HepG2 (cell line): ENCODE results near the gene ENO4. TPM values are rescaled to one million over a fixed set of nuclear protein-coding genes. Genes with fewer than 3 reads are reported as not detected.

Source experiments
- ATAC-seq: fragments of 200-7000 bp; cut with Tn5 transposase; 3 replicates; pipeline ENCODE4 v1.9.1; 2020; ENCODE audit warnings: mild to moderate bottlenecking, moderate library complexity
- BruUV-seq: library from RNA; stranded (reverse); fragments of 400-500 nt; replicated peaks from 2 replicates; lab custom pipeline; 2021; lab: Mats Ljungman, UMichigan
- CTCF ChIA-PET: fragments of 300-600 bp; formaldehyde crosslinking; extraction: SDS; loops from one replicate; lab custom pipeline; 2021; ENCODE audit warnings: low total read pairs, inconsistent platforms, low intra/inter-chr PET ratio; lab: Yijun Ruan, JAX
- POLR2A ChIA-PET: fragments of 350-600 bp; sonication (Branson Sonifier 250); formaldehyde crosslinking; loops from one replicate; lab custom pipeline; 2020; ENCODE audit warnings: antibody characterized with exemption, inconsistent platforms; lab: Yijun Ruan, JAX
- DNase-seq: peaks from one replicate; pipeline ENCODE4 v3.0.0-alpha.2; 2015; ENCODE audit warnings: low spot score
- FAIRE-seq: peaks from 3 replicates; lab custom pipeline; 2011; peaks lifted over from hg19 to GRCh38; lab: Jason Lieb, UNC
- H2AFZ ChIP-seq: one replicate; pipeline ENCODE4 v1.6.1; 2011; ENCODE audit warnings: low read length, inconsistent platforms
- H3K27ac ChIP-seq: fragments of 300-600 bp; 3 replicates; pipeline ENCODE4 v1.8.0; 2011; ENCODE audit warnings: mixed run types, mild to moderate bottlenecking, mixed read lengths, low read length, inconsistent platforms; ENCODE audit not compliant: insufficient read depth; ENCODE audit errors: extremely low read length
- H3K27me3 ChIP-seq, 2 experiments: fragments of 200-600 bp in 1 of 2; 2 replicates in 1 of 2; 3 replicates in 1 of 2; pipeline versions ENCODE4 v1.6.0 to v1.8.0; 2011; ENCODE audit warnings: low read length in 2 of 2, mild to moderate bottlenecking in 2 of 2, moderate library complexity in 2 of 2, inconsistent platforms in 1 of 2; ENCODE audit not compliant: insufficient read depth in 2 of 2, control insufficient read depth in 1 of 2
- H3K36me3 ChIP-seq, 2 experiments: fragments of 200-600 bp in 1 of 2; replicated peaks in 1 of 2; 2 replicates in 1 of 2; 3 replicates in 1 of 2; pipeline versions ENCODE4 v1.5.1 to v1.8.0; 2011; ENCODE audit warnings: low read length in 2 of 2, inconsistent platforms in 1 of 2; ENCODE audit not compliant: insufficient read depth in 2 of 2, control insufficient read depth in 1 of 2
- H3K4me1 ChIP-seq: 2 replicates; pipeline ENCODE4 v1.5.1; 2012; ENCODE audit warnings: low read length, inconsistent platforms; ENCODE audit not compliant: insufficient read depth
- H3K4me2 ChIP-seq: 2 replicates; pipeline ENCODE4 v1.6.0; 2011; ENCODE audit warnings: low read depth, low read length, inconsistent platforms
- H3K4me3 ChIP-seq, 3 experiments: fragments of 200-600 bp in 1 of 3; sonication (generic), shearing (Covaris generic) in 1 of 3; replicated peaks in 1 of 3; 2 replicates each; pipeline ENCODE4 v1.5.1; 2011 to 2016; ENCODE audit warnings: low read length in 3 of 3, inconsistent platforms in 2 of 3, low read depth in 2 of 3, mild to moderate bottlenecking in 2 of 3, control low read depth in 1 of 3, mixed read lengths in 1 of 3; ENCODE audit not compliant: insufficient read depth in 1 of 3
- H3K79me2 ChIP-seq: one replicate; pipeline ENCODE4 v1.6.1; 2011; ENCODE audit warnings: low read length, inconsistent platforms; ENCODE audit not compliant: insufficient read depth
- H3K9ac ChIP-seq: 2 replicates; pipeline ENCODE4 v1.6.0; 2011; ENCODE audit warnings: mild to moderate bottlenecking, low read depth, low read length, inconsistent platforms; ENCODE audit not compliant: insufficient read depth
- H3K9me3 ChIP-seq: 2 replicates; pipeline ENCODE4 v1.5.1; 2012; ENCODE audit warnings: mild to moderate bottlenecking, low read length
- H4K20me1 ChIP-seq: 2 replicates; pipeline ENCODE4 v1.6.0; 2011; ENCODE audit warnings: inconsistent platforms, mild to moderate bottlenecking, low read length, moderate library complexity; ENCODE audit not compliant: insufficient read depth
- ATF4 ChIP-seq, 2 experiments: fragments of 450-650 bp in 1 of 2; sonication (generic) in 1 of 2; formaldehyde crosslinking; IDR thresholded peaks; 2 replicates each; pipeline versions ENCODE4 v1.5.0 to v1.8.0; 2020 to 2022; ENCODE audit warnings: mild to moderate bottlenecking in 1 of 2, missing genetic modification reagents in 1 of 2
- GATA4 ChIP-seq: sonication (generic); IDR thresholded peaks from 2 replicates; pipeline ENCODE4 v1.6.1; 2016; ENCODE audit warnings: antibody characterized with exemption, low read depth, borderline replicate concordance
- HOXA3 ChIP-seq: sonication (generic); formaldehyde crosslinking; IDR thresholded peaks from 2 replicates; pipeline ENCODE4 v1.5.0; 2020; ENCODE audit warnings: missing genetic modification reagents
- JARID2 ChIP-seq: sonication (generic); formaldehyde crosslinking; IDR thresholded peaks from 2 replicates; pipeline ENCODE4 v1.8.1; 2023; ENCODE audit warnings: missing genetic modification reagents, inconsistent platforms; ENCODE audit not compliant: insufficient replicate concordance
- KDM4B ChIP-seq: sonication (generic); formaldehyde crosslinking; IDR thresholded peaks from 2 replicates; pipeline ENCODE4 v1.4.0; 2020; ENCODE audit warnings: missing genetic modification reagents
- KDM6A ChIP-seq: IDR thresholded peaks from 2 replicates; pipeline ENCODE4 v1.6.1; 2016; ENCODE audit warnings: low read depth
- KLF15 ChIP-seq: sonication (generic); formaldehyde crosslinking; IDR thresholded peaks from 2 replicates; pipeline ENCODE4 v1.8.1; 2023; ENCODE audit warnings: borderline replicate concordance, mild to moderate bottlenecking, inconsistent platforms, missing genetic modification reagents, mixed read lengths
- NFKBIZ ChIP-seq: IDR thresholded peaks from 2 replicates; pipeline ENCODE4 v1.6.1; 2018; ENCODE audit warnings: missing genetic modification reagents, missing compliant biosample characterization
- PRDM15 ChIP-seq: sonication (generic); formaldehyde crosslinking; IDR thresholded peaks from 2 replicates; pipeline ENCODE4 v1.4.0; 2020; ENCODE audit warnings: missing genetic modification reagents
- TERF1 ChIP-seq: sonication (generic); formaldehyde crosslinking; IDR thresholded peaks from 2 replicates; pipeline ENCODE4 v1.8.0; 2022; ENCODE audit warnings: mild to moderate bottlenecking, missing genetic modification reagents, moderate library complexity
- ZNF513 ChIP-seq: sonication (generic); formaldehyde crosslinking; conservative IDR thresholded peaks from 2 replicates; pipeline ENCODE4 v1.5.0; 2020; ENCODE audit warnings: missing genetic modification reagents
- WGBS: methylation state at CpG from one replicate; pipeline ENCODE4 v1.1.6; 2017; ENCODE audit warnings: low lambda C conversion rate; 5-methylcytosine and 5-hydroxymethylcytosine counted together
- in situ Hi-C: cut with HindIII; loops from 2 replicates; pipeline ENCODE4 v1.10.0; 2017; ENCODE audit warnings: low pct_unique_long_range_greater_than_20kb; ENCODE audit not compliant: extremely low pct_ligation_motif_present
- intact Hi-C: fragments of 100-400 bp; cut with micrococcal nuclease; formaldehyde crosslinking; loops from one replicate; pipeline ENCODE4 v1.10.0; 2022; ENCODE audit not compliant: unreplicated experiment
- polyA plus RNA-seq, 8 experiments: library from polyadenylated mRNA; depleted of rRNA in 3 of 8; stranded (reverse) in 7 of 8; unstranded in 1 of 8; fragments of >200 nt; fragmentation: Illumina TruSeq in 4 of 8; extraction: Trizol in 4 of 8; gene quantifications; 2 replicates each; pipeline versions ENCODE4 v1.2.1 to v1.2.3, GENCODE V29; 2011 to 2016; ENCODE audit warnings: low read depth in 4 of 8, missing spikeins in 1 of 8, mixed read lengths in 1 of 8; ENCODE audit not compliant: insufficient read depth in 1 of 8
- total RNA-seq, 5 experiments: library from RNA; depleted of rRNA; stranded (reverse); fragments of >200 nt; fragmentation: Illumina TruSeq; extraction: Trizol; gene quantifications; 2 replicates each; pipeline ENCODE4 v1.2.3, GENCODE V29; 2016; ENCODE audit warnings: low read depth in 1 of 5

ENO4 gene
- total and polyA plus RNA-seq, 2 of the 13 experiments (the other 11 are each of a cell fraction or from before 2014, with no cell fraction given): not detected

- no TSS peak for BruUV-seq
- no peak for DNase-seq
- in situ Hi-C loops: no loop called here
- Histone ChIP-seq H3K4me3 (no peak overlapping the region), H3K4me2 (no peak overlapping the region), H3K79me2 (no peaks in the 10 kb centered on the region), H3K9ac (no peak overlapping the region), H4K20me1 (no peaks in the 10 kb centered on the region), H3K9me3 (peaks cover 8% of the 10 kb centered on the region; the same call in 1 of the 2 replicates), H3K27me3 (no peaks in the 10 kb centered on the region; a peak in 1 of 5 replicates), H3K4me1 (no peaks in the 10 kb centered on the region), H3K27ac (no peak overlapping the region), H2AFZ (no peak overlapping the region), H3K36me3 (no peaks in the 10 kb centered on the region)
- WGBS: 4% methylated on average over 2 of the region's 2 CpGs
- ATAC-seq: no peak
- no peak for FAIRE-seq
- ChIA-PET CTCF (no interaction called here), POLR2A (no interaction called here)
- intact Hi-C loops: no loop called here
- no peak for TF ChIP-seq HOXA3 (CRISPR knock-in tag)
Measured at GRCh38 chr10:116861796-116862195, 12.5 kb downstream of the ENO4 start.

GRCh38 chr10:116864436-116864835 is 15.1 kb downstream of the ENO4 start:
- Histone ChIP-seq H3K9me3 (no peaks in the 10 kb centered on the region), H3K9ac (no peak overlapping the region), H3K27ac (no peak overlapping the region), H3K36me3 (no peaks in the 10 kb centered on the region), H3K4me3 (no peak overlapping the region), H4K20me1 (no peaks in the 10 kb centered on the region), H3K4me2 (no peak overlapping the region), H3K79me2 (no peaks in the 10 kb centered on the region), H3K27me3 (no peaks in the 10 kb centered on the region; a peak in 1 of 5 replicates), H3K4me1 (no peaks in the 10 kb centered on the region), H2AFZ (no peak overlapping the region)
- in situ Hi-C loops: no loop called here
- intact Hi-C loops: no loop called here
- 59% methylated on average over 4 of the region's 4 CpGs for WGBS
- FAIRE-seq (no peak), DNase-seq (no peak), ATAC-seq (no peak)
- ChIA-PET CTCF (no interaction called here), POLR2A (no interaction called here)
- no TSS peak for BruUV-seq
- no peak for TF ChIP-seq NFKBIZ (CRISPR knock-in tag)
- TF ChIP-seq ZNF513: no peak
- no peak for TF ChIP-seq PRDM15 (CRISPR knock-in tag)
- TF ChIP-seq KLF15: no peak
- no peak for TF ChIP-seq GATA4
- TF ChIP-seq KDM6A (CRISPR knock-in tag): no peak
- TF ChIP-seq TERF1 (CRISPR knock-in tag): no peak
- TF ChIP-seq ATF4 (CRISPR knock-in tag; IDR thresholded peaks at IDR 0.05): no peak
- no peak for TF ChIP-seq KDM4B (CRISPR knock-in tag)
- TF ChIP-seq JARID2: no peak
